K562 (cell line): ENCODE measurements around the gene C17orf114.

Experiments used
- ATAC-seq: fragments of 200-7000 bp; cut with Tn5 transposase; 3 replicates; pipeline ENCODE4 v1.9.1; 2020; ENCODE audit warnings: moderate library complexity
- BruUV-seq: library from RNA; stranded (reverse); fragments of 400-500 nt; replicated peaks from 2 replicates; lab custom pipeline; 2021; lab: Mats Ljungman, UMichigan
- CTCF ChIA-PET: fragments of 300-600 bp; formaldehyde crosslinking; extraction: SDS; loops from one replicate; lab custom pipeline; 2021; ENCODE audit warnings: low intra/inter-chr PET ratio; lab: Yijun Ruan, JAX
- POLR2A ChIA-PET: fragments of 300-600, 350-650 bp; sonication (Branson Sonifier 250); formaldehyde crosslinking; extraction: SDS; loops from one replicate; lab custom pipeline; 2021; ENCODE audit warnings: antibody characterized with exemption, inconsistent platforms; lab: Yijun Ruan, JAX
- DNase-seq, 4 experiments: peaks; one replicate each; pipeline versions ENCODE4 v3.0.0 to v3.0.0-alpha.2; 2011 to 2018; ENCODE audit warnings: low spot score in 3 of 4, mixed read lengths in 3 of 4; ENCODE audit errors: extremely low read depth in 1 of 4
- FAIRE-seq: peaks from 2 replicates; lab custom pipeline; 2011; peaks lifted over from hg19 to GRCh38; lab: Jason Lieb, UNC
- H2AFZ ChIP-seq: 2 replicates; pipeline ENCODE4 v1.6.0; 2011; ENCODE audit warnings: low read depth, low read length, control low read depth, inconsistent platforms
- H3K27ac ChIP-seq: fragments of 200-600 bp; 3 replicates; pipeline ENCODE4 v1.8.0; 2011; ENCODE audit warnings: low read depth, mild to moderate bottlenecking, control low read depth, inconsistent platforms, low read length, moderate library complexity, mixed read lengths; ENCODE audit errors: extremely low read depth
- H3K27me3 ChIP-seq, 2 experiments: fragments of 300-600 bp in 1 of 2; 2 replicates in 1 of 2; 3 replicates in 1 of 2; pipeline versions ENCODE4 v1.6.0 to v1.8.0; 2011; ENCODE audit warnings: inconsistent platforms in 2 of 2, low read length in 2 of 2, mild to moderate bottlenecking in 1 of 2, mixed read lengths in 1 of 2, moderate library complexity in 1 of 2; ENCODE audit not compliant: control insufficient read depth in 2 of 2, insufficient read depth in 2 of 2
- H3K36me3 ChIP-seq: fragments of 300-600 bp; 3 replicates; pipeline ENCODE4 v1.8.0; 2011; ENCODE audit warnings: mild to moderate bottlenecking, low read length, inconsistent platforms; ENCODE audit not compliant: control insufficient read depth, insufficient read depth
- H3K4me1 ChIP-seq, 2 experiments: fragments of 200-600 bp in 1 of 2; replicated peaks in 1 of 2; 2 replicates in 1 of 2; 3 replicates in 1 of 2; pipeline versions ENCODE4 v1.5.1 to v1.8.0; 2011; ENCODE audit warnings: inconsistent platforms in 2 of 2, low read length in 2 of 2, mild to moderate bottlenecking in 1 of 2, mixed read lengths in 1 of 2, moderate library complexity in 1 of 2; ENCODE audit not compliant: control insufficient read depth in 2 of 2, insufficient read depth in 2 of 2
- H3K4me2 ChIP-seq: 2 replicates; pipeline ENCODE4 v1.6.1; 2011; ENCODE audit warnings: low read length, control low read depth, inconsistent platforms, mixed read lengths; ENCODE audit not compliant: insufficient read depth
- H3K4me3 ChIP-seq: fragments of 200-600 bp; sonication (generic), shearing (Covaris generic); 2 replicates; pipeline ENCODE4 v1.5.1; 2016; ENCODE audit warnings: control low read depth, inconsistent platforms
- H3K79me2 ChIP-seq: fragments of 200-600 bp; 3 replicates; pipeline ENCODE4 v1.8.0; 2011; ENCODE audit warnings: low read length, inconsistent platforms; ENCODE audit not compliant: control insufficient read depth, insufficient read depth
- H3K9ac ChIP-seq, 2 experiments: 2 replicates each; pipeline versions ENCODE4 v1.6.0 to v1.6.1; 2011; ENCODE audit warnings: low read depth in 2 of 2, low read length in 2 of 2, control low read depth in 1 of 2, inconsistent platforms in 1 of 2, mild to moderate bottlenecking in 1 of 2, mixed read lengths in 1 of 2; ENCODE audit not compliant: insufficient read depth in 1 of 2
- H3K9me1 ChIP-seq: one replicate; pipeline ENCODE4 v1.6.0; 2011; ENCODE audit warnings: inconsistent platforms, mild to moderate bottlenecking, low read length, moderate library complexity; ENCODE audit not compliant: control insufficient read depth, insufficient read depth
- H3K9me3 ChIP-seq: replicated peaks from 2 replicates; pipeline ENCODE4 v1.5.1; 2011; ENCODE audit warnings: low read depth, low read length, inconsistent platforms; ENCODE audit not compliant: control insufficient read depth, insufficient read depth
- H4K20me1 ChIP-seq: replicated peaks from 2 replicates; pipeline ENCODE4 v1.6.1; 2011; ENCODE audit warnings: low read length, inconsistent platforms, mixed read lengths; ENCODE audit not compliant: control insufficient read depth, insufficient read depth
- CHCHD3 ChIP-seq: fragments of 250-450 bp; sonication (Bioruptor Pico); IDR thresholded peaks from 2 replicates; pipeline ENCODE4 v2.1.2; 2022; ENCODE audit warnings: mild to moderate bottlenecking
- HDAC3 ChIP-seq: fragments of 450-650 bp; IDR thresholded peaks from 2 replicates; pipeline ENCODE4 v1.6.1; 2018; ENCODE audit warnings: borderline replicate concordance, mild to moderate bottlenecking, moderate library complexity; ENCODE audit not compliant: partially characterized antibody
- SRF ChIP-seq, 2 experiments: fragments of 250-450, 450-650 bp in 1 of 2; sonication (Bioruptor Pico) in 1 of 2; sonication (generic) in 1 of 2; formaldehyde crosslinking; IDR thresholded peaks; 2 replicates each; pipeline versions ENCODE4 v1.5.0 to v1.5.1; 2020 to 2022; ENCODE audit warnings: mild to moderate bottlenecking in 1 of 2, missing genetic modification reagents in 1 of 2
- THRA ChIP-seq: fragments of 450-650 bp; IDR thresholded peaks from 2 replicates; pipeline ENCODE4 v1.6.1; 2017; ENCODE audit warnings: mild to moderate bottlenecking, moderate library complexity
- YY1 ChIP-seq, 3 experiments: IDR thresholded peaks; 2 replicates each; pipeline ENCODE4 v1.6.1; 2011; ENCODE audit warnings: low read length in 2 of 3, mild to moderate bottlenecking in 2 of 3, moderate library complexity in 2 of 3, borderline replicate concordance in 1 of 3, control low read depth in 1 of 3, low read depth in 1 of 3; ENCODE audit not compliant: insufficient read depth in 3 of 3, insufficient replicate concordance in 2 of 3, control insufficient read depth in 1 of 3, insufficient read length in 1 of 3; ENCODE audit errors: extremely low read depth in 1 of 3
- ZBED1 ChIP-seq: IDR thresholded peaks from 2 replicates; pipeline ENCODE4 v1.6.1; 2014
- ZNF217 ChIP-seq: sonication (generic); formaldehyde crosslinking; IDR thresholded peaks from 2 replicates; pipeline ENCODE4 v1.8.0; 2022; ENCODE audit warnings: mild to moderate bottlenecking, missing genetic modification reagents
- WGBS: fragments of 100-300 bp; shearing (Covaris generic); methylation state at CpG from one replicate; pipeline ENCODE4 v1.1.6; 2016; ENCODE audit warnings: low coverage, mixed read lengths; ENCODE audit not compliant: insufficient coverage; ENCODE audit errors: missing lambda C conversion rate; 5-methylcytosine and 5-hydroxymethylcytosine counted together
- in situ Hi-C: fragments of 300-500 bp; cut with MboI; formaldehyde crosslinking; loops from 4 replicates; pipeline ENCODE4 v1.15.0; 2018; ENCODE audit warnings: inconsistent platforms, mixed read lengths
- intact Hi-C: fragments of 100-400 bp; cut with micrococcal nuclease; formaldehyde crosslinking; loops from 2 replicates; pipeline ENCODE4 v1.14.2; 2022
- TF ChIP-seq, protein P1 (sequence below): fragments of 200-800 bp; sonication (Bioruptor generic); IDR thresholded peaks from 2 replicates; pipeline ENCODE4 v1.6.1; 2016; ENCODE audit warnings: missing genetic modification characterization, missing compliant biosample characterization

Gene C17orf114

DNA sequence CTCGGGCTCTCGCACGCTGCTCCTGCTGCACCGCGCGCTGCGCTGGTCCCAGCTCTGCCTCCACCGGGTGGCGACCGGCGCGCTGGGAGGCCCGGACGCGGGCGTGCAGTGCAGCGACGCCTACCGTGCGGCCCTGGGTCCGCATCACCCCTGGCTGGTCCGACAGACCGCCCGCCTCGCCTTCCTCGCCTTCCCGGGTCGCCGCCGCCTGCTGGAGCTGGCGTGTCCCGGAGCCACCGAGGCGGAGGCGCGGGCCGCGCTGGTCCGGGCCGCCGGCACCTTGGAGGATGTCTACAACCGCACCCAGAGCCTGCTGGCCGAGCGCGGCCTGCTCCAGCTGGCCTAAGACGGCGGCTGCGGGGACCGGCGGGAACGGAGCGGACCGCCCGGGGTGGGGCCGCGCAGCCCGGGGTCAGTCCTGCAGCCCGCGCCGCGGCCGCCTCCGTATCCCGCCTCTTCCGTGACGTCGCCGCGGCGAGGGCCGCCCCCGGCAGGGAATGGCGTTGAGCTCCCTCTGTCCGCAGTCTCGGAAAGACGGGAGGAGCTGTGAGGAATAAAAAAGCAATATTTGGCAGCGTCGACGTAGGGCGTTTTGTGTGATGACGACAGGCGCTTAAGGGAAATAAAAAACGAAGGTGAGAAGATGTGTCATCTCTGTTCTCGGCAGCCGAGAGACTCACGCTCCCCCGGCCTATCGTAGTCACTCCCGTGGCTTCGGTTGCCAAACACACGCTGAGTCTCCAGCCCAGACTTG is 12.0 kb downstream of the C17orf114 start:
- Histone ChIP-seq H3K36me3 (no peaks in the 10 kb centered on the region), H2AFZ (peak overlapping the region; percentile 94)
- BruUV-seq, result no TSS peak
- TF ChIP-seq CHCHD3 (CRISPR knock-in tag) (no peak), ZBED1 (no peak), SRF (CRISPR knock-in tag; IDR thresholded peaks at IDR 0.05) (peak in 1 of 2 experiments; percentile 45; a peak in 2 of 4 replicates), THRA (no peak), ZNF217 (CRISPR knock-in tag) (no peak), HDAC3 (no peak), YY1 (IDR thresholded peaks at IDR 0.05; ENCODE audit: borderline replicate concordance in 1 of 3, control insufficient read depth in 1 of 3, extremely low read depth in 1 of 3, insufficient read depth in 3 of 3, insufficient read length in 1 of 3, insufficient replicate concordance in 2 of 3, low read depth in 1 of 3, low read length in 2 of 3) (peak in 2 of 3 experiments; percentile 39 to 63)
- TF ChIP-seq, protein P1, sequence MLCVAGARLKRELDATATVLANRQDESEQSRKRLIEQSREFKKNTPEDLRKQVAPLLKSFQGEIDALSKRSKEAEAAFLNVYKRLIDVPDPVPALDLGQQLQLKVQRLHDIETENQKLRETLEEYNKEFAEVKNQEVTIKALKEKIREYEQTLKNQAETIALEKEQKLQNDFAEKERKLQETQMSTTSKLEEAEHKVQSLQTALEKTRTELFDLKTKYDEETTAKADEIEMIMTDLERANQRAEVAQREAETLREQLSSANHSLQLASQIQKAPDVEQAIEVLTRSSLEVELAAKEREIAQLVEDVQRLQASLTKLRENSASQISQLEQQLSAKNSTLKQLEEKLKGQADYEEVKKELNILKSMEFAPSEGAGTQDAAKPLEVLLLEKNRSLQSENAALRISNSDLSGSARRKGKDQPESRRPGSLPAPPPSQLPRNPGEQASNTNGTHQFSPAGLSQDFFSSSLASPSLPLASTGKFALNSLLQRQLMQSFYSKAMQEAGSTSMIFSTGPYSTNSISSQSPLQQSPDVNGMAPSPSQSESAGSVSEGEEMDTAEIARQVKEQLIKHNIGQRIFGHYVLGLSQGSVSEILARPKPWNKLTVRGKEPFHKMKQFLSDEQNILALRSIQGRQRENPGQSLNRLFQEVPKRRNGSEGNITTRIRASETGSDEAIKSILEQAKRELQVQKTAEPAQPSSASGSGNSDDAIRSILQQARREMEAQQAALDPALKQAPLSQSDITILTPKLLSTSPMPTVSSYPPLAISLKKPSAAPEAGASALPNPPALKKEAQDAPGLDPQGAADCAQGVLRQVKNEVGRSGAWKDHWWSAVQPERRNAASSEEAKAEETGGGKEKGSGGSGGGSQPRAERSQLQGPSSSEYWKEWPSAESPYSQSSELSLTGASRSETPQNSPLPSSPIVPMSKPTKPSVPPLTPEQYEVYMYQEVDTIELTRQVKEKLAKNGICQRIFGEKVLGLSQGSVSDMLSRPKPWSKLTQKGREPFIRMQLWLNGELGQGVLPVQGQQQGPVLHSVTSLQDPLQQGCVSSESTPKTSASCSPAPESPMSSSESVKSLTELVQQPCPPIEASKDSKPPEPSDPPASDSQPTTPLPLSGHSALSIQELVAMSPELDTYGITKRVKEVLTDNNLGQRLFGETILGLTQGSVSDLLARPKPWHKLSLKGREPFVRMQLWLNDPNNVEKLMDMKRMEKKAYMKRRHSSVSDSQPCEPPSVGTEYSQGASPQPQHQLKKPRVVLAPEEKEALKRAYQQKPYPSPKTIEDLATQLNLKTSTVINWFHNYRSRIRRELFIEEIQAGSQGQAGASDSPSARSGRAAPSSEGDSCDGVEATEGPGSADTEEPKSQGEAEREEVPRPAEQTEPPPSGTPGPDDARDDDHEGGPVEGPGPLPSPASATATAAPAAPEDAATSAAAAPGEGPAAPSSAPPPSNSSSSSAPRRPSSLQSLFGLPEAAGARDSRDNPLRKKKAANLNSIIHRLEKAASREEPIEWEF (CRISPR knock-in tag), result no peak

More for the DNA sequence above, 12.0 kb downstream of the C17orf114 start:
- peak overlapping the region; percentile 60 for H3K4me3 ChIP-seq
- in situ Hi-C loops, result no loop called here
- no peaks in the 10 kb centered on the region for H4K20me1 ChIP-seq
- POLR2A ChIA-PET, result interaction anchor here (0.7 to 1.5 kb wide), 6 partner anchors 9 to 683 kb away, joined by 3 to 7 read pairs (median 4); partner anchors contain the start of gene ARRB2
- no peaks in the 10 kb centered on the region for H3K9me1 ChIP-seq
- peak overlapping the region; percentile 86 for H3K4me2 ChIP-seq
- FAIRE-seq (peak; percentile 73), ATAC-seq (peak; percentile 98), DNase-seq (peak; percentile 85 to 91 (median 88))
- H3K9me3 ChIP-seq, result no peaks in the 10 kb centered on the region
- peak overlapping the region; percentile 69 to 93 for H3K9ac ChIP-seq
- H3K27me3 ChIP-seq, result peaks cover 3 to 11% of the 10 kb centered on the region in 2 experiments; a peak in 3 of 5 replicates
- H3K27ac ChIP-seq, result peak overlapping the region; percentile 82
- CTCF ChIA-PET, result interaction anchor here (0.6 to 2.9 kb wide), 4 partner anchors 58 to 114 kb away, joined by 3 to 13 read pairs (median 4); partner anchors contain the start of genes ARRB2 and MED11
- peaks cover 6% of the 10 kb centered on the region; the same call in 2 of the 3 replicates for H3K79me2 ChIP-seq
- WGBS, result 0% methylated on average over 15 of the region's 91 CpGs
- H3K4me1 ChIP-seq, result peaks cover 0 to 31% of the 10 kb centered on the region in 2 experiments; a peak in 2 of 5 replicates
- intact Hi-C loops, result loop anchor here (2.0 kb wide), 1 partner anchor 79 kb away; the partner anchor contains the start of gene ARRB2
